K562 (cell line): ENCODE measurements around the gene C1orf174. TPM values are rescaled to one million over a fixed set of nuclear protein-coding genes. Genes with fewer than 3 reads are reported as not detected.
A peak's percentile ranks its signal among the peaks of the same experiment; 100 is the strongest.

Experiments
- COPS2 ChIP-seq: fragments of 450-650 bp; conservative IDR thresholded peaks from 2 replicates; pipeline ENCODE4 v1.6.1; 2016; ENCODE audit warnings: mild to moderate bottlenecking, moderate library complexity
- CREBBP ChIP-seq: IDR thresholded peaks from one replicate; pipeline ENCODE4 v1.6.1; 2012; ENCODE audit warnings: low read depth, mild to moderate bottlenecking, control low read depth, inconsistent platforms, low read length
- ILK ChIP-seq: fragments of 450-650 bp; IDR thresholded peaks from 2 replicates; pipeline ENCODE4 v1.6.1; 2016; ENCODE audit warnings: missing genetic modification characterization, low read depth, mild to moderate bottlenecking, missing compliant biosample characterization, moderate library complexity, borderline replicate concordance
- KDM5B ChIP-seq: fragments of 200-600 bp; sonication (generic); IDR thresholded peaks from 2 replicates; pipeline ENCODE4 v1.6.1; 2012; ENCODE audit warnings: low read depth, mild to moderate bottlenecking, moderate library complexity, low read length, control low read depth, inconsistent platforms; ENCODE audit not compliant: insufficient replicate concordance
- PHF8 ChIP-seq: fragments of 200-600 bp; sonication (generic); IDR thresholded peaks from 2 replicates; pipeline ENCODE4 v1.6.1; 2012; ENCODE audit warnings: mixed run types, mild to moderate bottlenecking, inconsistent platforms, low read length, moderate library complexity, borderline replicate concordance
- SETDB1 ChIP-seq: IDR thresholded peaks from one replicate; pipeline ENCODE4 v1.6.1; 2012; ENCODE audit warnings: low read length, control low read depth, inconsistent platforms
- SMARCC2 ChIP-seq: fragments of 450-650 bp; IDR thresholded peaks from 2 replicates; pipeline ENCODE4 v1.6.1; 2017; ENCODE audit warnings: antibody characterized with exemption, moderate library complexity, mild to moderate bottlenecking, low read depth
- SNRNP70 ChIP-seq: fragments of 200-400 bp; formaldehyde crosslinking; optimal IDR thresholded peaks from 2 replicates; pipeline ENCODE3; 2017; ENCODE audit warnings: low read depth, low read length
- TAF7 ChIP-seq: fragments of 450-650 bp; IDR thresholded peaks from 2 replicates; pipeline ENCODE4 v1.6.1; 2016; ENCODE audit warnings: missing genetic modification characterization, missing compliant biosample characterization
- TCF7L2 ChIP-seq: fragments of 150-350 bp; IDR thresholded peaks from 2 replicates; pipeline ENCODE4 v1.6.1; 2016; ENCODE audit warnings: low read depth, mild to moderate bottlenecking, low read length, moderate library complexity
- U2AF2 ChIP-seq: fragments of 200-400 bp; formaldehyde crosslinking; optimal IDR thresholded peaks from 2 replicates; pipeline ENCODE3; 2017; ENCODE audit warnings: low read depth, mild to moderate bottlenecking, low read length
- XRCC5 ChIP-seq: fragments of 200-400 bp; formaldehyde crosslinking; IDR thresholded peaks from 2 replicates; pipeline ENCODE4 v1.6.1; 2017; ENCODE audit warnings: low read depth, mild to moderate bottlenecking, low read length
- ZNF589 ChIP-seq: fragments of 200-800 bp; sonication (Bioruptor generic); IDR thresholded peaks from 2 replicates; pipeline ENCODE4 v1.6.1; 2016; ENCODE audit warnings: low read depth, missing genetic modification characterization, missing compliant biosample characterization
- ZNF778 ChIP-seq: fragments of 450-650 bp; formaldehyde crosslinking; IDR thresholded peaks from 2 replicates; pipeline ENCODE4 v1.4.0; 2020; ENCODE audit warnings: mild to moderate bottlenecking, moderate library complexity
- polyA plus RNA-seq, 8 experiments: library from polyadenylated mRNA; depleted of rRNA in 4 of 8; stranded (reverse) in 5 of 8; unstranded in 3 of 8; fragments of >200 nt; fragmentation: Nextera tagmentation in 2 of 8; fragmentation: Illumina TruSeq in 1 of 8; extraction: Ambion mirVana in 2 of 8; extraction: Trizol in 1 of 8; gene quantifications; 2 replicates each; pipeline versions ENCODE4 v1.2.1 to v1.2.3, GENCODE V29; 2011 to 2014; ENCODE audit warnings: inconsistent platforms in 1 of 8, missing spikeins in 1 of 8
- total RNA-seq, 7 experiments: library from RNA; depleted of rRNA in 6 of 7; stranded (reverse); fragments of >200 nt in 6 of 7; fragmentation: Illumina TruSeq in 2 of 7; extraction: Trizol in 2 of 7; gene quantifications; 2 replicates each; pipeline versions ENCODE4 v1.2.1 to v1.2.3, GENCODE V29; 2011 to 2021; ENCODE audit warnings: low replicate concordance in 1 of 7
- TF ChIP-seq, protein P1 (sequence below): fragments of 250-450 bp; sonication (Bioruptor Pico); IDR thresholded peaks from 2 replicates; pipeline ENCODE4 v1.9.0; 2021; ENCODE audit warnings: mild to moderate bottlenecking, inconsistent platforms
- TF ChIP-seq, protein P2 (sequence below): fragments of 250-450 bp; sonication (Bioruptor Pico); IDR thresholded peaks from 2 replicates; pipeline ENCODE4 v1.4.0; 2020; ENCODE audit warnings: mild to moderate bottlenecking
- TF ChIP-seq, protein P3 (sequence below), 2 experiments: fragments of 450-650 bp in 1 of 2; IDR thresholded peaks; 2 replicates each; pipeline ENCODE4 v1.6.1; 2011 to 2017; ENCODE audit warnings: low read depth in 2 of 2, antibody characterized with exemption in 1 of 2, borderline replicate concordance in 1 of 2, low read length in 1 of 2, mild to moderate bottlenecking in 1 of 2, mixed read lengths in 1 of 2; ENCODE audit not compliant: control insufficient read depth in 1 of 2
- TF ChIP-seq, protein P4 (sequence below): sonication (generic); formaldehyde crosslinking; IDR thresholded peaks from 2 replicates; pipeline ENCODE4 v1.8.1; 2023; ENCODE audit warnings: mild to moderate bottlenecking, missing genetic modification reagents

The C1orf174 gene
- total and polyA plus RNA-seq, 9 of the 15 experiments (the other 6 are each of a cell fraction or from before 2014, with no cell fraction given), result 38.5 to 64.9 (median 45.4) TPM

- TF ChIP-seq CREBBP (no peak), ZNF589 (CRISPR knock-in tag) (peak; percentile 97), PHF8 (peak; percentile 97), ZNF778 (no peak), COPS2 (no peak), SNRNP70 (no peak), SETDB1 (no peak), KDM5B (peak; percentile 86), U2AF2 (no peak), TAF7 (peak; percentile 93), XRCC5 (no peak), SMARCC2 (no peak), ILK (tag) (no peak), TCF7L2 (no peak)
- TF ChIP-seq, protein P1, sequence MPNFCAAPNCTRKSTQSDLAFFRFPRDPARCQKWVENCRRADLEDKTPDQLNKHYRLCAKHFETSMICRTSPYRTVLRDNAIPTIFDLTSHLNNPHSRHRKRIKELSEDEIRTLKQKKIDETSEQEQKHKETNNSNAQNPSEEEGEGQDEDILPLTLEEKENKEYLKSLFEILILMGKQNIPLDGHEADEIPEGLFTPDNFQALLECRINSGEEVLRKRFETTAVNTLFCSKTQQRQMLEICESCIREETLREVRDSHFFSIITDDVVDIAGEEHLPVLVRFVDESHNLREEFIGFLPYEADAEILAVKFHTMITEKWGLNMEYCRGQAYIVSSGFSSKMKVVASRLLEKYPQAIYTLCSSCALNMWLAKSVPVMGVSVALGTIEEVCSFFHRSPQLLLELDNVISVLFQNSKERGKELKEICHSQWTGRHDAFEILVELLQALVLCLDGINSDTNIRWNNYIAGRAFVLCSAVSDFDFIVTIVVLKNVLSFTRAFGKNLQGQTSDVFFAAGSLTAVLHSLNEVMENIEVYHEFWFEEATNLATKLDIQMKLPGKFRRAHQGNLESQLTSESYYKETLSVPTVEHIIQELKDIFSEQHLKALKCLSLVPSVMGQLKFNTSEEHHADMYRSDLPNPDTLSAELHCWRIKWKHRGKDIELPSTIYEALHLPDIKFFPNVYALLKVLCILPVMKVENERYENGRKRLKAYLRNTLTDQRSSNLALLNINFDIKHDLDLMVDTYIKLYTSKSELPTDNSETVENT (CRISPR knock-in tag), result no peak
- TF ChIP-seq, protein P2, sequence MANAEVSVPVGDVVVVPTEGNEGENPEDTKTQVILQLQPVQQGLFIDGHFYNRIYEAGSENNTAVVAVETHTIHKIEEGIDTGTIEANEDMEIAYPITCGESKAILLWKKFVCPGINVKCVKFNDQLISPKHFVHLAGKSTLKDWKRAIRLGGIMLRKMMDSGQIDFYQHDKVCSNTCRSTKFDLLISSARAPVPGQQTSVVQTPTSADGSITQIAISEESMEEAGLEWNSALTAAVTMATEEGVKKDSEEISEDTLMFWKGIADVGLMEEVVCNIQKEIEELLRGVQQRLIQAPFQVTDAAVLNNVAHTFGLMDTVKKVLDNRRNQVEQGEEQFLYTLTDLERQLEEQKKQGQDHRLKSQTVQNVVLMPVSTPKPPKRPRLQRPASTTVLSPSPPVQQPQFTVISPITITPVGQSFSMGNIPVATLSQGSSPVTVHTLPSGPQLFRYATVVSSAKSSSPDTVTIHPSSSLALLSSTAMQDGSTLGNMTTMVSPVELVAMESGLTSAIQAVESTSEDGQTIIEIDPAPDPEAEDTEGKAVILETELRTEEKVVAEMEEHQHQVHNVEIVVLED (CRISPR knock-in tag), result peak; percentile 93
- TF ChIP-seq, protein P3, sequence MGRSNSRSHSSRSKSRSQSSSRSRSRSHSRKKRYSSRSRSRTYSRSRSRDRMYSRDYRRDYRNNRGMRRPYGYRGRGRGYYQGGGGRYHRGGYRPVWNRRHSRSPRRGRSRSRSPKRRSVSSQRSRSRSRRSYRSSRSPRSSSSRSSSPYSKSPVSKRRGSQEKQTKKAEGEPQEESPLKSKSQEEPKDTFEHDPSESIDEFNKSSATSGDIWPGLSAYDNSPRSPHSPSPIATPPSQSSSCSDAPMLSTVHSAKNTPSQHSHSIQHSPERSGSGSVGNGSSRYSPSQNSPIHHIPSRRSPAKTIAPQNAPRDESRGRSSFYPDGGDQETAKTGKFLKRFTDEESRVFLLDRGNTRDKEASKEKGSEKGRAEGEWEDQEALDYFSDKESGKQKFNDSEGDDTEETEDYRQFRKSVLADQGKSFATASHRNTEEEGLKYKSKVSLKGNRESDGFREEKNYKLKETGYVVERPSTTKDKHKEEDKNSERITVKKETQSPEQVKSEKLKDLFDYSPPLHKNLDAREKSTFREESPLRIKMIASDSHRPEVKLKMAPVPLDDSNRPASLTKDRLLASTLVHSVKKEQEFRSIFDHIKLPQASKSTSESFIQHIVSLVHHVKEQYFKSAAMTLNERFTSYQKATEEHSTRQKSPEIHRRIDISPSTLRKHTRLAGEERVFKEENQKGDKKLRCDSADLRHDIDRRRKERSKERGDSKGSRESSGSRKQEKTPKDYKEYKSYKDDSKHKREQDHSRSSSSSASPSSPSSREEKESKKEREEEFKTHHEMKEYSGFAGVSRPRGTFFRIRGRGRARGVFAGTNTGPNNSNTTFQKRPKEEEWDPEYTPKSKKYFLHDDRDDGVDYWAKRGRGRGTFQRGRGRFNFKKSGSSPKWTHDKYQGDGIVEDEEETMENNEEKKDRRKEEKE (IDR thresholded peaks at IDR 0.05; ENCODE audit: borderline replicate concordance in 1 of 2, control insufficient read depth in 1 of 2, low read depth in 2 of 2, low read length in 1 of 2), result no peak
- TF ChIP-seq, protein P4, sequence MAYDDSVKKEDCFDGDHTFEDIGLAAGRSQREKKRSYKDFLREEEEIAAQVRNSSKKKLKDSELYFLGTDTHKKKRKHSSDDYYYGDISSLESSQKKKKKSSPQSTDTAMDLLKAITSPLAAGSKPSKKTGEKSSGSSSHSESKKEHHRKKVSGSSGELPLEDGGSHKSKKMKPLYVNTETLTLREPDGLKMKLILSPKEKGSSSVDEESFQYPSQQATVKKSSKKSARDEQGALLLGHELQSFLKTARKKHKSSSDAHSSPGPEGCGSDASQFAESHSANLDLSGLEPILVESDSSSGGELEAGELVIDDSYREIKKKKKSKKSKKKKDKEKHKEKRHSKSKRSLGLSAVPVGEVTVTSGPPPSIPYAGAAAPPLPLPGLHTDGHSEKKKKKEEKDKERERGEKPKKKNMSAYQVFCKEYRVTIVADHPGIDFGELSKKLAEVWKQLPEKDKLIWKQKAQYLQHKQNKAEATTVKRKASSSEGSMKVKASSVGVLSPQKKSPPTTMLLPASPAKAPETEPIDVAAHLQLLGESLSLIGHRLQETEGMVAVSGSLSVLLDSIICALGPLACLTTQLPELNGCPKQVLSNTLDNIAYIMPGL (CRISPR knock-in tag), result peak; percentile 9; the same call in 1 of the 2 replicates
Measured at GRCh38 chr1:3900150-3900968, at the start of gene C1orf174 (continued).
